Endothelial cell of umbilical vein (primary cell): ENCODE data around the gene NLRP13. TPM values are rescaled to one million over a fixed set of nuclear protein-coding genes. Genes with fewer than 3 reads are reported as not detected.

Experiments
- BruUV-seq: library from RNA; stranded (reverse); fragments of 400-500 nt; replicated peaks from 2 replicates; lab custom pipeline; 2021; lab: Mats Ljungman, UMichigan
- CTCF ChIA-PET: fragments of 300-600, 350-600 bp; sonication (Branson Sonifier 250); formaldehyde crosslinking; loops from one replicate; lab custom pipeline; 2021; ENCODE audit warnings: antibody characterized with exemption, inconsistent platforms; lab: Charles Lee
- POLR2A ChIA-PET: fragments of 300-600, 350-600 bp; sonication (Branson Sonifier 250); formaldehyde crosslinking; loops from one replicate; lab custom pipeline; 2021; ENCODE audit warnings: antibody characterized with exemption, inconsistent platforms; lab: Charles Lee
- DNase-seq: peaks from one replicate; pipeline ENCODE4 v3.0.0-alpha.2; 2011; ENCODE audit warnings: low read depth, low spot score
- FAIRE-seq: peaks from 2 replicates; lab custom pipeline; 2011; peaks lifted over from hg19 to GRCh38; lab: Jason Lieb, UNC
- H2AFZ ChIP-seq: 2 replicates; pipeline ENCODE4 v1.6.0; 2012; ENCODE audit warnings: low read depth, low read length, control low read depth, inconsistent platforms
- H3K27ac ChIP-seq: 2 replicates; pipeline ENCODE4 v1.5.1; 2011; ENCODE audit warnings: low read depth, mild to moderate bottlenecking, control low read depth, low read length, moderate library complexity; ENCODE audit not compliant: insufficient read depth
- H3K27me3 ChIP-seq, 2 experiments: 2 replicates each; pipeline versions ENCODE4 v1.6.0 to v1.6.1; 2011; ENCODE audit warnings: low read length in 2 of 2, mixed read lengths in 1 of 2; ENCODE audit not compliant: control insufficient read depth in 2 of 2, insufficient read depth in 2 of 2
- H3K36me3 ChIP-seq, 2 experiments: 2 replicates in 1 of 2; 3 replicates in 1 of 2; pipeline ENCODE4 v1.5.1; 2011; ENCODE audit warnings: low read length in 2 of 2, mild to moderate bottlenecking in 1 of 2, moderate library complexity in 1 of 2; ENCODE audit not compliant: control insufficient read depth in 2 of 2, insufficient read depth in 2 of 2; ENCODE audit errors: extremely low read depth in 1 of 2
- H3K4me1 ChIP-seq: 3 replicates; pipeline ENCODE4 v1.5.1; 2011; ENCODE audit warnings: mild to moderate bottlenecking, low read length; ENCODE audit not compliant: control insufficient read depth, insufficient read depth; ENCODE audit errors: extremely low read depth
- H3K4me2 ChIP-seq: 2 replicates; pipeline ENCODE4 v1.6.1; 2011; ENCODE audit warnings: low read length, control low read depth, mixed read lengths; ENCODE audit not compliant: insufficient read depth
- H3K4me3 ChIP-seq, 3 experiments: fragments of 200-600 bp in 1 of 3; sonication (generic), shearing (Covaris generic) in 1 of 3; replicated peaks in 1 of 3; 2 replicates each; pipeline ENCODE4 v1.5.1; 2011 to 2016; ENCODE audit warnings: control low read depth in 3 of 3, low read length in 3 of 3, mild to moderate bottlenecking in 2 of 3, inconsistent platforms in 1 of 3, low read depth in 1 of 3, moderate library complexity in 1 of 3; ENCODE audit not compliant: insufficient read depth in 1 of 3
- H3K79me2 ChIP-seq: 2 replicates; pipeline ENCODE4 v1.6.0; 2012; ENCODE audit warnings: low read length, inconsistent platforms; ENCODE audit not compliant: control insufficient read depth, insufficient read depth
- H3K9ac ChIP-seq: replicated peaks from 2 replicates; pipeline ENCODE3; 2011; ENCODE audit warnings: low read length, control low read depth; ENCODE audit not compliant: insufficient read depth; ENCODE audit errors: extremely low read depth
- H3K9me1 ChIP-seq: replicated peaks from 3 replicates; pipeline ENCODE4 v1.6.0; 2011; ENCODE audit warnings: mild to moderate bottlenecking, low read length; ENCODE audit not compliant: control insufficient read depth, insufficient read depth; ENCODE audit errors: extremely low read depth
- H3K9me3 ChIP-seq: replicated peaks from 2 replicates; pipeline ENCODE4 v1.5.1; 2012; ENCODE audit warnings: low read length, inconsistent platforms; ENCODE audit not compliant: control insufficient read depth, insufficient read depth
- H4K20me1 ChIP-seq: replicated peaks from 2 replicates; pipeline ENCODE3; 2011; ENCODE audit warnings: mild to moderate bottlenecking, low read length; ENCODE audit not compliant: control insufficient read depth, insufficient read depth; ENCODE audit errors: extremely low read depth
- EZH2 ChIP-seq: IDR thresholded peaks from 2 replicates; pipeline ENCODE4 v1.6.1; 2012; ENCODE audit warnings: borderline replicate concordance, low read depth, mild to moderate bottlenecking, moderate library complexity, low read length, inconsistent platforms; ENCODE audit not compliant: severe bottlenecking
- FOS ChIP-seq: IDR thresholded peaks from 2 replicates; pipeline ENCODE4 v1.6.1; 2011; ENCODE audit warnings: mild to moderate bottlenecking, low read length, moderate library complexity, borderline replicate concordance; ENCODE audit not compliant: insufficient read depth
- GATA2 ChIP-seq: IDR thresholded peaks from 2 replicates; pipeline ENCODE4 v1.7.0; 2011; ENCODE audit warnings: low read depth, mild to moderate bottlenecking, moderate library complexity, mixed read lengths, low read length; ENCODE audit not compliant: insufficient read length, insufficient read depth
- JUN ChIP-seq: IDR thresholded peaks from 2 replicates; pipeline ENCODE4 v1.6.1; 2011; ENCODE audit warnings: borderline replicate concordance, low read depth; ENCODE audit not compliant: insufficient read length, insufficient read depth
- MYC ChIP-seq: IDR thresholded peaks from one replicate; pipeline ENCODE4 v1.6.1; 2011; ENCODE audit warnings: mild to moderate bottlenecking, low read depth, low read length
- POLR2A ChIP-seq: IDR thresholded peaks from 2 replicates; pipeline ENCODE4 v1.6.1; 2012; ENCODE audit warnings: low read depth, mild to moderate bottlenecking, control low read depth, low read length
- POLR2AphosphoS5 ChIP-seq: IDR thresholded peaks from 2 replicates; pipeline ENCODE4 v1.6.1; 2012; ENCODE audit warnings: low read depth, mild to moderate bottlenecking, control low read depth, low read length, moderate library complexity; ENCODE audit not compliant: insufficient read depth
- dilution Hi-C: fragments of 300-500 bp; cut with MboI; formaldehyde crosslinking; loops from one replicate; pipeline ENCODE4 v1.15.0; 2019; ENCODE audit warnings: low sequenced_read_pairs; ENCODE audit not compliant: extremely low pct_ligation_motif_present
- intact Hi-C: fragments of 100-400 bp; cut with micrococcal nuclease; formaldehyde crosslinking; loops from one replicate; pipeline ENCODE4 v1.10.0; 2022
- polyA plus RNA-seq, 4 experiments: library from polyadenylated mRNA; depleted of rRNA in 3 of 4; stranded (reverse) in 3 of 4; unstranded in 1 of 4; fragments of >200 nt; gene quantifications; 2 replicates each; pipeline versions ENCODE4 v1.2.1 to v1.2.3, GENCODE V29; 2011 to 2012; ENCODE audit warnings: missing spikeins in 1 of 4
- total RNA-seq: library from RNA; stranded (reverse); gene quantifications from 2 replicates; pipeline ENCODE4 v1.2.3, GENCODE V29; 2021
- TF ChIP-seq, protein P1 (sequence below), 2 donors: IDR thresholded peaks; 1 replicate in 1 of 2; 2 replicates in 1 of 2; pipeline ENCODE4 v1.5.1; 2011; ENCODE audit warnings: low read length in 2 of 2, mild to moderate bottlenecking in 2 of 2, moderate library complexity in 2 of 2, control low read depth in 1 of 2, inconsistent platforms in 1 of 2, low read depth in 1 of 2; ENCODE audit not compliant: insufficient read depth in 1 of 2; ENCODE audit errors: extremely low read depth in 1 of 2
- TF ChIP-seq, protein P2 (sequence below): IDR thresholded peaks from 2 replicates; pipeline ENCODE4 v1.6.1; 2011; ENCODE audit not compliant: insufficient read depth, insufficient read length

The NLRP13 gene
- total and polyA plus RNA-seq, 2 donors (not counting 3 experiments of a cell fraction or from before 2014, with no cell fraction given) = not detected

DNA sequence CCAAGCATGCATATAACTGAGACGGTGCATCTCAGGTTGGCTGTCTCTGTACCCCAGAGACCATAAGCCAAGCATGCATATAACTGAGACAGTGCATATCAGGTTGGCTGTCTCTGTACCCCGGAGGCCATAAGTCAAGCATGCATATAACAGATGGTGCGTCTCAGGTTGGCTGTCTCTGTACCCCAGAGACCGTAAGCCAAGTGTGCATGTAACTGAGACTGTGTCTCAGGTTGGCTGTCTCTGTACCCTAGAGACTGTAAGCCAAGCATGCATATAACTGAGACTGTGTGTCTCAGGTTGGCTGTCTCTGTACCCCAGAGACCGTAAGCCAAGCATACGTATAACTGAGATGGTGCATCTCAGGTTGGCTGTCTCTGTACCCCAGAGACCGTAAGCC is 65.0 kb downstream of the NLRP13 start:
- H3K4me2 ChIP-seq = no peak overlapping the region
- BruUV-seq = no TSS peak
- H3K27me3 ChIP-seq = no peaks in the 10 kb centered on the region
- peaks cover 9% of the 10 kb centered on the region for H3K9me3 ChIP-seq
- ChIA-PET CTCF (no interaction called here), POLR2A (no interaction called here)
- intact Hi-C loops = no loop called here
- no peak overlapping the region for H2AFZ ChIP-seq
- TF ChIP-seq, protein P1, sequence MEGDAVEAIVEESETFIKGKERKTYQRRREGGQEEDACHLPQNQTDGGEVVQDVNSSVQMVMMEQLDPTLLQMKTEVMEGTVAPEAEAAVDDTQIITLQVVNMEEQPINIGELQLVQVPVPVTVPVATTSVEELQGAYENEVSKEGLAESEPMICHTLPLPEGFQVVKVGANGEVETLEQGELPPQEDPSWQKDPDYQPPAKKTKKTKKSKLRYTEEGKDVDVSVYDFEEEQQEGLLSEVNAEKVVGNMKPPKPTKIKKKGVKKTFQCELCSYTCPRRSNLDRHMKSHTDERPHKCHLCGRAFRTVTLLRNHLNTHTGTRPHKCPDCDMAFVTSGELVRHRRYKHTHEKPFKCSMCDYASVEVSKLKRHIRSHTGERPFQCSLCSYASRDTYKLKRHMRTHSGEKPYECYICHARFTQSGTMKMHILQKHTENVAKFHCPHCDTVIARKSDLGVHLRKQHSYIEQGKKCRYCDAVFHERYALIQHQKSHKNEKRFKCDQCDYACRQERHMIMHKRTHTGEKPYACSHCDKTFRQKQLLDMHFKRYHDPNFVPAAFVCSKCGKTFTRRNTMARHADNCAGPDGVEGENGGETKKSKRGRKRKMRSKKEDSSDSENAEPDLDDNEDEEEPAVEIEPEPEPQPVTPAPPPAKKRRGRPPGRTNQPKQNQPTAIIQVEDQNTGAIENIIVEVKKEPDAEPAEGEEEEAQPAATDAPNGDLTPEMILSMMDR (IDR thresholded peaks at IDR 0.05; ENCODE audit: extremely low read depth in 1 of 2, insufficient read depth in 1 of 2, low read depth in 1 of 2, low read length in 2 of 2) = no peak
- no peak for TF ChIP-seq POLR2AphosphoS5
- TF ChIP-seq POLR2A = no peak
- TF ChIP-seq, protein P2, sequence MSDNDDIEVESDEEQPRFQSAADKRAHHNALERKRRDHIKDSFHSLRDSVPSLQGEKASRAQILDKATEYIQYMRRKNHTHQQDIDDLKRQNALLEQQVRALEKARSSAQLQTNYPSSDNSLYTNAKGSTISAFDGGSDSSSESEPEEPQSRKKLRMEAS = no peak
- no peak for TF ChIP-seq EZH2
- TF ChIP-seq MYC = no peak
- TF ChIP-seq JUN = no peak
- no peak for TF ChIP-seq FOS
- no peak for TF ChIP-seq GATA2
- no peaks in the 10 kb centered on the region for H4K20me1 ChIP-seq
- dilution Hi-C loops = no loop called here
- no peak overlapping the region for H3K9ac ChIP-seq
- no peaks in the 10 kb centered on the region for H3K79me2 ChIP-seq
- no peak overlapping the region for H3K27ac ChIP-seq
- FAIRE-seq (no peak), DNase-seq (no peak)
- H3K9me1 ChIP-seq = no peaks in the 10 kb centered on the region
- no peaks in the 10 kb centered on the region for H3K4me1 ChIP-seq
- H3K4me3 ChIP-seq = no peak overlapping the region
- no peaks in the 10 kb centered on the region for H3K36me3 ChIP-seq
